KOPT-K1 (cell line): ENCODE measurements around the gene TENM4.

Source experiments
- H3K27ac ChIP-seq: fragments of 200-600 bp; sonication (generic); 2 replicates; pipeline ENCODE4 v1.5.1; 2016; ENCODE audit warnings: antibody characterized with exemption, mild to moderate bottlenecking, low read depth, low read length; ENCODE audit not compliant: poor library complexity, severe bottlenecking
- H3K36me3 ChIP-seq: fragments of 200-600 bp; sonication (generic); 2 replicates; pipeline ENCODE4 v1.5.1; 2017; ENCODE audit warnings: antibody characterized with exemption, mild to moderate bottlenecking, low read length, moderate library complexity; ENCODE audit not compliant: insufficient read depth
- H3K9me3 ChIP-seq: fragments of 200-600 bp; sonication (generic); 2 replicates; pipeline ENCODE4 v1.5.1; 2017; ENCODE audit warnings: antibody characterized with exemption, low read length, mild to moderate bottlenecking; ENCODE audit not compliant: insufficient read depth, poor library complexity, severe bottlenecking

The TENM4 gene

GRCh38 chr11:79397252-79397651, 43.6 kb downstream of the TENM4 start:
- H3K27ac ChIP-seq = no peak overlapping the region

DNA sequence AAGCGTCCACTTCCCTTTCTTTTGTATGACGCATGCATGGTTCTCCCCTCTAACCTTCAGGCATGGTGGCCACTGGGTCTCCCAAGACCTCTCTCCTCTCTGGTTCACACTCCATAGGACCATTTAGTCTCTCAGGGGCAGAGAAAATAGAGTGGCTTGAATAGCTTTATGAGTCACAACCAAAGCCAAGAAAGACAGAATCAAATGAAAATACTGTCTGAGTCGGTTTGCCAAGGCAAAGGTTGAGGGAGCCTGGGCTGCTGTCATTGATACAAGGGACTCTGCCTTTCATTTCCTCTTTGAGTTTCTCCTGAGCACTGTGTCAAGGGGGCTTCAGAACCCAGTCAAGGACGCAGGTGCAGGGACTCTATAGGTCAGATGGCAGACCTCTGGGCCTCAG, 44.2 kb downstream of the TENM4 start:
- Histone ChIP-seq H3K36me3 (no peaks in the 10 kb centered on the region), H3K9me3 (no peaks in the 10 kb centered on the region), H3K27ac (no peak overlapping the region)

More at GRCh38 chr11:79397252-79397651, 43.6 kb downstream of the TENM4 start:
- Histone ChIP-seq H3K9me3 (no peaks in the 10 kb centered on the region), H3K36me3 (no peaks in the 10 kb centered on the region)

DNA sequence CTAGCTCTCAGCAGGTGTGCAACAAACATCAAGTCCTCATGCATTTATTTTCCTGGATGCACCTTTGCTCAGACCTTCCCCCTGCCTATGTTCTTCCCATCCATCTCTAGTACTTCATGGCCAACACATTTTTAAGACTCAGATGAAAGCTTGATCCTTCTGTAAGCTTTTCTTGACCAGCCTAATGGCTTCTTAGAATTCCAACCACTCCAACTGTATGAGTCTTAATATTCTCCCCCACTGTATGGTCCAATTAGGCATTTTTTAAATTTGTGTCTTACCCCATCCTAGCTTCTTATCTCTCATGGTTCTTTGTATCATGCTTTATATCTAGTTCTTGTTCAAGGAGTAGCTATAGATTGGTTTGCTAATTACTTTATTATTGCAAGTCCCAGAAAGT, 44.8 kb downstream of the TENM4 start:
- H3K36me3 ChIP-seq = no peaks in the 10 kb centered on the region
- H3K9me3 ChIP-seq = no peaks in the 10 kb centered on the region
- H3K27ac ChIP-seq = no peak overlapping the region

- Histone ChIP-seq H3K9me3 (no peaks in the 10 kb centered on the region), H3K27ac (no peak overlapping the region), H3K36me3 (no peaks in the 10 kb centered on the region)
These were observed 47.3 kb downstream of the TENM4 start for GRCh38 chr11:79393362-79394043.

- no peaks in the 10 kb centered on the region for H3K9me3 ChIP-seq
- no peak overlapping the region for H3K27ac ChIP-seq
- H3K36me3 ChIP-seq = no peaks in the 10 kb centered on the region
These were observed 48.7 kb downstream of the TENM4 start for GRCh38 chr11:79392161-79392560.

DNA sequence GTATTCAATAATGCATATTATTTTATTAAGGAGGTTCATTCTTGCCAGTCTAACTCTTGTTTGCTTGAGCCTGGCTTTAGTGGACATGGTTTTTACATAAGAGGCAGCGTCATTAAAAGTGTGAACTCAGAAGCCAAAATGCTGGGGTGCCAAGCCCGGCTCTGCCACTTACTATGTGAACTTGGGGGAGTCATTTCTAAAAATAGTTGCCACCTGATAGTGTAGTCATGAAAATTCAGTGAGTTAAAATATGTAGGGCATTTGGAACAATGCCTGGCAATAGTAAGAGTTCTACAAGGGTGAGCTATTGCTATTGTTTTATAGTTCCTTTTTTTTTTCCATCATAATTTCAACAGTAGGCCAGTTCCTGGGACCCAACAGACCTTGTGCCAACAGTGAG, 49.9 kb downstream of the TENM4 start:
- no peaks in the 10 kb centered on the region for H3K9me3 ChIP-seq
- no peak overlapping the region for H3K27ac ChIP-seq
- no peaks in the 10 kb centered on the region for H3K36me3 ChIP-seq

- Histone ChIP-seq H3K27ac (no peak overlapping the region), H3K36me3 (no peaks in the 10 kb centered on the region), H3K9me3 (no peaks in the 10 kb centered on the region)
These were observed 50.4 kb downstream of the TENM4 start for GRCh38 chr11:79390477-79390876.

GRCh38 chr11:79388201-79388600, 52.6 kb downstream of the TENM4 start:
- H3K9me3 ChIP-seq = no peaks in the 10 kb centered on the region

GRCh38 chr11:79383874-79384273, 57.0 kb downstream of the TENM4 start:
- Histone ChIP-seq H3K36me3 (no peaks in the 10 kb centered on the region), H3K9me3 (no peaks in the 10 kb centered on the region), H3K27ac (no peak overlapping the region)

More at GRCh38 chr11:79388201-79388600, 52.6 kb downstream of the TENM4 start:
- Histone ChIP-seq H3K36me3 (no peaks in the 10 kb centered on the region), H3K27ac (no peak overlapping the region)

- H3K9me3 ChIP-seq = no peaks in the 10 kb centered on the region
- no peaks in the 10 kb centered on the region for H3K36me3 ChIP-seq
- no peak overlapping the region for H3K27ac ChIP-seq
These were observed 58.4 kb downstream of the TENM4 start for GRCh38 chr11:79382301-79383050.

- no peaks in the 10 kb centered on the region for H3K9me3 ChIP-seq
- H3K27ac ChIP-seq = no peak overlapping the region
- no peaks in the 10 kb centered on the region for H3K36me3 ChIP-seq
These were observed 59.8 kb downstream of the TENM4 start for GRCh38 chr11:79381036-79381435.

GRCh38 chr11:79377406-79377805, 63.4 kb downstream of the TENM4 start:
- no peak overlapping the region for H3K27ac ChIP-seq
- no peaks in the 10 kb centered on the region for H3K9me3 ChIP-seq
- H3K36me3 ChIP-seq = no peaks in the 10 kb centered on the region

- Histone ChIP-seq H3K9me3 (no peaks in the 10 kb centered on the region), H3K27ac (no peak overlapping the region), H3K36me3 (no peaks in the 10 kb centered on the region)
These were observed 64.8 kb downstream of the TENM4 start for GRCh38 chr11:79375818-79376550.

- Histone ChIP-seq H3K27ac (no peak overlapping the region), H3K36me3 (no peaks in the 10 kb centered on the region), H3K9me3 (no peaks in the 10 kb centered on the region)
These were observed 66.1 kb downstream of the TENM4 start for GRCh38 chr11:79374727-79375126.

DNA sequence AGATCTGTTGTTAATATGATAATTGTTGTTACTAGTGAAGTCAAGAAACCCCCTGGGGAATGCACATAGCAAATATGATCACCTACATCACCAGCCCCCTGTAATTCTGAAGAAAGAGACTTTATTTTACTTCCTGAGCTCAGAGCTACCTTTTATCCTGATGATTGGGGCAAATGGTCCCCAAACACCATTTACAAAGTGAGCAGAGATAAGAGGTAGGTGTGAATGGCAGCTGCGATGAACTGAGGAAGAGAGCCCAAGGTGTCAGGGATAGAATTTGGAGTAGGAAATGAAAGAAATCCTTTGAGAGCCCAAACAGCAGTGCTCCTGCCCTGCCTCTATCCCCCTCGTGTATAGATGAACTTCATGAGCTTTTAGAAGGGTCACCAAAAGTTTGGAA, 69.1 kb downstream of the TENM4 start:
- Histone ChIP-seq H3K9me3 (no peaks in the 10 kb centered on the region), H3K36me3 (no peaks in the 10 kb centered on the region), H3K27ac (no peak overlapping the region)
